IMR-90 (cell line): ENCODE results near the gene SMARCAD1. TPM values are rescaled to one million over a fixed set of nuclear protein-coding genes. Genes with fewer than 3 reads are reported as not detected.

Experiments
- ATAC-seq: fragments of 200-7000 bp; cut with Tn5 transposase; 2 replicates; pipeline ENCODE4 v1.9.1; 2020; ENCODE audit warnings: low read depth, mild to moderate bottlenecking, moderate library complexity
- BruUV-seq: library from RNA; stranded (reverse); fragments of 400-500 nt; replicated peaks from 2 replicates; lab custom pipeline; 2021; lab: Mats Ljungman, UMichigan
- CTCF ChIA-PET: fragments of 300-600 bp; formaldehyde crosslinking; extraction: SDS; loops from one replicate; lab custom pipeline; 2021; ENCODE audit warnings: antibody characterized with exemption; lab: Yijun Ruan, JAX
- POLR2A ChIA-PET: fragments of 300-600 bp; sonication (Branson Sonifier 250); formaldehyde crosslinking; loops from one replicate; lab custom pipeline; 2022; ENCODE audit warnings: antibody characterized with exemption; ENCODE audit not compliant: unreplicated experiment; lab: Charles Lee
- DNase-seq: peaks from one replicate; pipeline ENCODE4 v3.0.0; 2013
- H2AFZ ChIP-seq: replicated peaks from 2 replicates; pipeline ENCODE3; 2013; ENCODE audit warnings: low read length, mild to moderate bottlenecking; ENCODE audit not compliant: poor library complexity
- H2AK5ac ChIP-seq: 2 replicates; pipeline ENCODE4 v1.6.1; 2013; ENCODE audit warnings: low read depth, low read length, inconsistent platforms
- H2AK9ac ChIP-seq: replicated peaks from 2 replicates; pipeline ENCODE3; 2013; ENCODE audit warnings: mild to moderate bottlenecking, low read depth, low read length, moderate library complexity; ENCODE audit not compliant: poor library complexity
- H2BK120ac ChIP-seq: 2 replicates; pipeline ENCODE4 v1.6.1; 2013; ENCODE audit warnings: low read depth, low read length, inconsistent platforms
- H2BK15ac ChIP-seq: 3 replicates; pipeline ENCODE4 v1.6.1; 2013; ENCODE audit warnings: low read depth, low read length, inconsistent platforms
- H2BK20ac ChIP-seq: 2 replicates; pipeline ENCODE4 v1.6.1; 2013; ENCODE audit warnings: low read depth, mild to moderate bottlenecking, inconsistent platforms, low read length, moderate library complexity
- H2BK5ac ChIP-seq: 2 replicates; pipeline ENCODE4 v1.6.1; 2013; ENCODE audit warnings: mild to moderate bottlenecking, low read depth, low read length, inconsistent platforms; ENCODE audit not compliant: poor library complexity, severe bottlenecking
- H3K14ac ChIP-seq: replicated peaks from 2 replicates; pipeline ENCODE4 v1.6.1; 2013; ENCODE audit warnings: low read depth, low read length, inconsistent platforms
- H3K18ac ChIP-seq: 2 replicates; pipeline ENCODE4 v1.6.1; 2013; ENCODE audit warnings: low read depth, low read length, control low read depth
- H3K23ac ChIP-seq: 2 replicates; pipeline ENCODE4 v1.6.1; 2013; ENCODE audit warnings: low read depth, low read length, inconsistent platforms
- H3K27ac ChIP-seq: 2 replicates; pipeline ENCODE4 v1.5.1; 2013; ENCODE audit warnings: mild to moderate bottlenecking, control low read depth, low read length; ENCODE audit not compliant: insufficient read depth
- H3K27me3 ChIP-seq: 2 replicates; pipeline ENCODE4 v1.6.1; 2013; ENCODE audit warnings: low read length; ENCODE audit not compliant: control insufficient read depth, insufficient read depth
- H3K36me3 ChIP-seq: 2 replicates; pipeline ENCODE4 v1.6.1; 2013; ENCODE audit warnings: low read length, mixed read lengths; ENCODE audit not compliant: control insufficient read depth, insufficient read depth
- H3K4ac ChIP-seq: 2 replicates; pipeline ENCODE4 v1.6.1; 2013; ENCODE audit warnings: low read depth, low read length, inconsistent platforms
- H3K4me1 ChIP-seq: 2 replicates; pipeline ENCODE4 v1.6.1; 2013; ENCODE audit warnings: low read length, mixed read lengths; ENCODE audit not compliant: control insufficient read depth, insufficient read depth
- H3K4me2 ChIP-seq: 2 replicates; pipeline ENCODE4 v1.6.1; 2013; ENCODE audit warnings: low read depth, mild to moderate bottlenecking, control low read depth, low read length, moderate library complexity
- H3K4me3 ChIP-seq: 2 replicates; pipeline ENCODE4 v1.5.1; 2013; ENCODE audit warnings: low read depth, mild to moderate bottlenecking, control low read depth, low read length, moderate library complexity; ENCODE audit not compliant: insufficient read depth
- H3K56ac ChIP-seq: 2 replicates; pipeline ENCODE4 v1.6.1; 2013; ENCODE audit warnings: low read length, inconsistent platforms; ENCODE audit not compliant: insufficient read depth; ENCODE audit errors: extremely low read depth
- H3K79me1 ChIP-seq, 2 experiments: 2 replicates each; pipeline ENCODE4 v1.6.1; 2013; ENCODE audit warnings: low read length in 2 of 2, inconsistent platforms in 1 of 2, low read depth in 1 of 2
- H3K9ac ChIP-seq: 2 replicates; pipeline ENCODE4 v1.6.1; 2013; ENCODE audit warnings: low read depth, low read length, control low read depth
- H3K9me1 ChIP-seq: 2 replicates; pipeline ENCODE4 v1.6.1; 2013; ENCODE audit warnings: low read length, inconsistent platforms; ENCODE audit not compliant: insufficient read depth
- H3K9me3 ChIP-seq: 2 replicates; pipeline ENCODE4 v1.6.1; 2013; ENCODE audit warnings: low read length; ENCODE audit not compliant: control insufficient read depth, insufficient read depth
- H4K20me1 ChIP-seq: 2 replicates; pipeline ENCODE4 v1.6.1; 2013; ENCODE audit warnings: low read length, inconsistent platforms; ENCODE audit not compliant: insufficient read depth
- H4K5ac ChIP-seq: 2 replicates; pipeline ENCODE4 v1.6.1; 2013; ENCODE audit warnings: mild to moderate bottlenecking, low read depth, low read length, control low read depth
- H4K8ac ChIP-seq, 2 experiments: 2 replicates each; pipeline ENCODE4 v1.6.1; 2013; ENCODE audit warnings: low read depth in 2 of 2, low read length in 2 of 2, control low read depth in 1 of 2, inconsistent platforms in 1 of 2
- H4K91ac ChIP-seq: 2 replicates; pipeline ENCODE4 v1.6.1; 2013; ENCODE audit warnings: low read depth, low read length, inconsistent platforms; ENCODE audit not compliant: insufficient read depth
- RAD21 ChIP-seq: IDR thresholded peaks from 2 replicates; pipeline ENCODE4 v1.6.1; 2012; ENCODE audit warnings: low read length, improper control_type of control experiment
- WGBS, 2 experiments: methylation state at CpG; one replicate each; pipeline versions ENCODE4 v1.1.5 to v1.1.7; 2013; ENCODE audit warnings: missing lambda C conversion rate in 2 of 2; ENCODE audit not compliant: insufficient read length in 1 of 2; ENCODE audit errors: extremely low coverage in 2 of 2; 5-methylcytosine and 5-hydroxymethylcytosine counted together
- dilution Hi-C: fragments of 300-500 bp; cut with HindIII; formaldehyde crosslinking; loops from one replicate; pipeline ENCODE4 v1.14.3; 2018; ENCODE audit warnings: low sequenced_read_pairs; ENCODE audit not compliant: unreplicated experiment
- in situ Hi-C: fragments of 300-500 bp; cut with MboI; formaldehyde crosslinking; loops from 3 replicates; pipeline ENCODE4 v1.14.3; 2019; ENCODE audit warnings: low sequenced_read_pairs, inconsistent platforms, mixed read lengths
- intact Hi-C: fragments of 100-400 bp; cut with micrococcal nuclease; formaldehyde crosslinking; loops from 2 replicates; pipeline ENCODE4 v1.10.0; 2022
- polyA plus RNA-seq, 3 experiments: library from polyadenylated mRNA; depleted of rRNA; stranded (reverse); fragments of >200 nt; gene quantifications; 2 replicates each; pipeline ENCODE4 v1.2.3, GENCODE V29; 2012; ENCODE audit warnings: low replicate concordance in 1 of 3
- total RNA-seq: library from RNA; depleted of rRNA; stranded (reverse); fragments of >200 nt; gene quantifications from 2 replicates; pipeline ENCODE4 v1.2.3, GENCODE V29; 2012
- TF ChIP-seq, protein P1 (sequence below): fragments of 150-350 bp; IDR thresholded peaks from 2 replicates; pipeline ENCODE4 v1.6.1; 2017; ENCODE audit warnings: mild to moderate bottlenecking, antibody characterized with exemption, low read length, low read depth

Gene SMARCAD1
- total and polyA plus RNA-seq, 2 of the 4 experiments (the other 2 are of a cell fraction): 12.3 to 35.3 TPM

DNA sequence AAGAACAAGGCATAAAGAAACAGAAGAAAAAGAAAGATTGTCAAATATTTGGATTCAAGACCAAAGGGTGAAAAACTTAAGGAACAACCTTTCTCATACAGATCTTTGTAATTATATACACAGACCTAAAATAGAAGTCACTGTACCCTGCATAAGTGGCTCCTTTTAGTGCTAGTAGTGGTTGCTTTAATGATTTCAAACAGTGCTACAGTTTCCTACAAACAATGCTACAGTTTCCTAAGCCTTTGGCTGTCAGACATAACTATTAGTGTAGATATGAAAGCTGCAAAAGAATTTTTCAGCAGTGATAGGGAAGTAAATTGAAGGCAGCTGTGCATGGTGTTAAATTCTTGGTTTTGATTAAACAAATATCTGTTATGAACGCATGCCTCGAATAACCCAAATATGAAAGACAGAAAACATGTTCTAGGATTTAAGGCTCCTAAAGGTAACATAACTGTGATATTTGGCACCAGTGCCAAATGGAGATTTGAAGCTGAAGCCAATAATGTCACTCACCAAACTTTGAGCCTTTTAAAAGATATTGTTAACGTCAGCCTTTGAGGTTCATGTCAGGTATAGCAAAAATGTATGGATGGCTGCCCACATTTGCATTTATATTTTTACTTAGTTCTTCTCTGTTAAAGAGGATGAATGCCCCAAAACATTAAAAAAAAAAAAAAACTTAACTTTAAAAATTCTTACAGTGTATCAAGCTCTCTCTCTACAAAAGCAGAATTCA is 36.6 kb downstream of the SMARCAD1 start:
- CTCF ChIA-PET: interaction anchor here (1.1 kb wide), 1 partner anchor 42 kb away, joined by 3 read pairs; no protein-coding TSS in a partner anchor
- H3K27me3 ChIP-seq: no peaks in the 10 kb centered on the region
- H2BK120ac ChIP-seq: no peak overlapping the region
- H4K20me1 ChIP-seq: no peaks in the 10 kb centered on the region
- no peak overlapping the region for H2BK15ac ChIP-seq
- in situ Hi-C loops (no loop called here), intact Hi-C loops (no loop called here), dilution Hi-C loops (no loop called here)
- no peak overlapping the region for H3K4me2 ChIP-seq
- BruUV-seq: no TSS peak
- TF ChIP-seq, protein P1, sequence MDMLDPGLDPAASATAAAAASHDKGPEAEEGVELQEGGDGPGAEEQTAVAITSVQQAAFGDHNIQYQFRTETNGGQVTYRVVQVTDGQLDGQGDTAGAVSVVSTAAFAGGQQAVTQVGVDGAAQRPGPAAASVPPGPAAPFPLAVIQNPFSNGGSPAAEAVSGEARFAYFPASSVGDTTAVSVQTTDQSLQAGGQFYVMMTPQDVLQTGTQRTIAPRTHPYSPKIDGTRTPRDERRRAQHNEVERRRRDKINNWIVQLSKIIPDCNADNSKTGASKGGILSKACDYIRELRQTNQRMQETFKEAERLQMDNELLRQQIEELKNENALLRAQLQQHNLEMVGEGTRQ: no peak
- TF ChIP-seq RAD21: no peak
- DNase-seq: no peak
- no peak overlapping the region for H3K23ac ChIP-seq
- no peak overlapping the region for H3K18ac ChIP-seq
- peaks cover 2% of the 10 kb centered on the region; the same call in 1 of the 2 replicates for H3K4me1 ChIP-seq
- H3K9me1 ChIP-seq: peaks cover 3% of the 10 kb centered on the region; the same call in 1 of the 2 replicates
- no peak overlapping the region for H3K4ac ChIP-seq
- H3K56ac ChIP-seq: no peak overlapping the region
- H4K8ac ChIP-seq: no peak overlapping the region
- H2BK20ac ChIP-seq: no peak overlapping the region
- peaks cover 18% of the 10 kb centered on the region for H3K36me3 ChIP-seq
- no peak overlapping the region for H2AFZ ChIP-seq
- no peaks in the 10 kb centered on the region for H3K9me3 ChIP-seq
- H2AK5ac ChIP-seq: no peak overlapping the region
- H3K4me3 ChIP-seq: no peak overlapping the region
- no peak overlapping the region for H3K14ac ChIP-seq
- no peak overlapping the region for H3K27ac ChIP-seq
- H3K9ac ChIP-seq: no peak overlapping the region
- no CpG with 5 or more reads among the region's 3 CpGs for WGBS, 2 experiments
- POLR2A ChIA-PET: no interaction called here
- H3K79me1 ChIP-seq: peaks cover 12 to 21% of the 10 kb centered on the region in 2 experiments
- H4K5ac ChIP-seq: no peak overlapping the region
- H2BK5ac ChIP-seq: no peak overlapping the region
- no peak for ATAC-seq
- no peak overlapping the region for H2AK9ac ChIP-seq
- no peak overlapping the region for H4K91ac ChIP-seq
